NK-92 treated with Interleukin-12 subunit alpha and Interleukin-12 subunit beta, amount 100 ng/mL, for 24 hours (cell line): ENCODE data around the gene TET1.
"Not testable (repeated sequence)": the region's sequence is repeated elsewhere in the genome, so short reads cannot be mapped to it uniquely, and the experiment has no call there.

Experiments used
- DNase-seq: peaks from one replicate; lab custom pipeline; 2025; lab: John Stamatoyannopoulos, UW

The TET1 gene

DNA sequence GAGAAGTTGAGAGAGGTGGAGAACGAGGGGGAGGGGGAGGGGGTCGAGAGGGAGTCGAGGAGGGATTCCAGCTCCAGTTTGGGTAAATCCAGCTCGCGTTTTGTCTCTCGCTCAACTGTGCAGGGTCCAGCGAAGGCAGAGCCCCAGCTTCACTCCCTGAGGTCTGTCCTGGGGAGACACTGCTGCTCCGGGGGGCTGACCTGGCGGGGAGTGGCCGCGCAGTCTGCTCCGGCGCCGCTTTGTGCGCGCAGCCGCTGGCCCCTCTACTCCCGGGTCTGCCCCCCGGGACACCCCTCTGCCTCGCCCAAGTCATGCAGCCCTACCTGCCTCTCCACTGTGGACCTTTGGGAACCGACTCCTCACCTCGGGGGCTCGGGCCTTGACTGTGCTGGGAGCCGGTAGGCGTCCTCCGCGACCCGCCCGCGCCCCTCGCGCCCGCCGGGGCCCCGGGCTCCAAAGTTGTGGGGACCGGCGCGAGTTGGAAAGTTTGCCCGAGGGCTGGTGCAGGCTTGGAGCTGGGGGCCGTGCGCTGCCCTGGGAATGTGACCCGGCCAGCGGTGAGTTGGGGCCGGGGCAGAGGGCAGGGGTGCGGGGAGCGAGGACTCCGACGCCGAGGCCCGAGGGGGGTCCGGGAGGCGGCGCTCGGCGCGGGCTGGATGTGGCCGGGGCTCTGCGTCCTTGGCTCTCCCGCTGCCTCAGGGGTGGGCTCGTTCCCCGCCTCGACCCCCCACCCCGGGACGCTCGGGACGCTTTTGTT is at the start of gene TET1:
TET1 (plus strand) TSS at position 152 of the 757 bp plus-strand sequence. CDS start 12,002 bp downstream, outside the sequence.
- DNase-seq = no peak

DNA sequence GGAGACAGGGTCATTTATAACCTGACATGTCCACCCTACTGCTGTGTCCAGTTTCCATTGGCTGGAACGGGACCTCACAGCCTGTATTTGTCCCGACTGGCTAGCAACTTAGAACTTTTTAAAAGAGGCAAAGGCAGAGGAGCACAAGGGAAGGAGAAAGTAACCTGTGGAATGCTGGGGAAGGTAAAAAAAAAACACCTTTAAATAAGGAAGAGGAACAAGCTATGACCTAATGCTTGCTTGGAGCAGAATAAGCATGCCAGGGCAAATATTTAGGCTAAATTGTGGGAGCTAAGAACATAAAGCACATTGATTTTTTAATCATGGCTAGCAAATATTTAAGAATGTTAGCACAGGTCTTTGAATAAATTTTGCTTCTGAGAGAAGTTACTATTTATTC is 43.9 kb upstream of the TET1 start:
- DNase-seq = not testable (repeated sequence)

DNA sequence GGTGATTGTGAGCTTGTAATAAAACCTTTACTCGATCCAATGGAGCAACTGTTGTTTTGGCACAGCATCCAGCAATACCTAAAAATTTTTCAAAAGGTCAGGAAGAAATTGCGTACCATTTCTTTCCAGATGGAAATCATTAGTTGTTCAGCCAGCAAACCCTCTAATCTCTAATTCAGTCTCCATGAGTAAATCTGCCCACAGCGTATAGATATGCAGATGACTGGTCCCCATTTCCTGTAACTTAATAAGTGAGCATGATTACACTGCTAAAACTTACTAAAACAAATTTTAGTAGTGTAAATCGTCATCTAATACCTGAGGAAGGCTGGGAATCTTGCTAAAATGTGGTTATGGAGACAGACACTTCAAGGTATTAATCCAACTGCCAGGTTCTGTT is 43.4 kb upstream of the TET1 start:
- DNase-seq = no peak

DNA sequence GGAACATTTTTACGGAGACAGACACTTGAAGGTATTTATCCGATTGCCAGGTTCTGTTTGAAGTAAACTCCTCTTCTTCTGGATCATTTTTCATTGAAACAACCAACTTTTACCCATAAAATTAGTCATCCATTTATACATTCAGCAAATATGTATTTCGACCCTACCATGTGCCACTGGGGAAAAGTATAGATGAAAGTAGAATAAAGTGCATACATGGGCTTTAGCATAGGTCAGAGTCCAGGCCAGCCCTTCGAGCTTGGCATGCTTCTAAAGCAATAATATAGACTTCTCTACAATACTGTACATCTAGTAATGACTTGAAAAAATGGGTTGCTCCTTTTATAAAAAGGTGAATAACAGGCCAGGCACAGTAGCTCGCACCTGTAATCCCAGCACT is 42.9 kb upstream of the TET1 start:
- no peak for DNase-seq

DNA sequence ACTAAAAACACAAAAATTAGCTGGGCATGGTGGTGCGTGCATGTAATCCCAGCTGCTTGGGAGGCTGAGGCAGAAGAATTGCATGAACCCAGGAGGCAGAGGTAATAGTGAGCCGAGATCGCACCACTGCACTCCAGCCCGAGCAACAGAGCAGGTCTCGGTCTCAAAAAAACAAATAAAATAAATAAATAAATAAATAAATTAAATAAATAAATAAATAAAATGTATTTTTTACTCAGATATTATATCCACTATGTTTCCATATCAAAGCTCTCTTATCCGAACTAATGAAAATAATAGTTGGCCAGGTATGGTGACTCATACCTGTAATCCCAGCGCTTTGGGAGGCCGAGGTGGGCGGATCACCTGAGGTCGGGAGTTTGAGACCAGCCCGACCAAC is 41.5 kb upstream of the TET1 start:
- not testable (repeated sequence) for DNase-seq

DNA sequence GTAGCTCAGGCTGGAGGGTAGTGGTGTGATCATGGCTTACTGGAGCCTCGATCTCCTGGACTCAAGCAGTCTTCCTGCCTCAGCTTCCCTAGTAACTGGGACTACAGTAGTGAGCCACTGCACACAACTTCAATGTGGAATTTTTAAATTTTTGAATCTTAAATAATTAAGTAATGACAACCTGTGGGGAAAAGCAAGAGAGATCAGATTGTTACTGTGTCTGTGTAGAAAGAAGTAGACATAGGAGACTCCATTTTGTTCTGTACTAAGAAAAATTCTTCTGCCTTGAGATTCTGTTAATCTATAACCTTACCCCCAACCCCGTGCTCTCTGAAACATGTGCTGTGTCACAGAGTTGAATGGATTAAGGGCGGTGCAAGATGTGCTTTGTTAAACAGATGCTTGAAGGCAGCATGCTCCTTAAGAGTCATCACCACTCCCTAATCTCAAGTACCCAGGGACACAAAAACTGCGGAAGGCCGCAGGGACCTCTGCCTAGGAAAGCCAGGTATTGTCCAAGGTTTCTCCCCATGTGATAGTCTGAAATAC is 34.6 kb upstream of the TET1 start:
- not testable (repeated sequence) for DNase-seq

DNA sequence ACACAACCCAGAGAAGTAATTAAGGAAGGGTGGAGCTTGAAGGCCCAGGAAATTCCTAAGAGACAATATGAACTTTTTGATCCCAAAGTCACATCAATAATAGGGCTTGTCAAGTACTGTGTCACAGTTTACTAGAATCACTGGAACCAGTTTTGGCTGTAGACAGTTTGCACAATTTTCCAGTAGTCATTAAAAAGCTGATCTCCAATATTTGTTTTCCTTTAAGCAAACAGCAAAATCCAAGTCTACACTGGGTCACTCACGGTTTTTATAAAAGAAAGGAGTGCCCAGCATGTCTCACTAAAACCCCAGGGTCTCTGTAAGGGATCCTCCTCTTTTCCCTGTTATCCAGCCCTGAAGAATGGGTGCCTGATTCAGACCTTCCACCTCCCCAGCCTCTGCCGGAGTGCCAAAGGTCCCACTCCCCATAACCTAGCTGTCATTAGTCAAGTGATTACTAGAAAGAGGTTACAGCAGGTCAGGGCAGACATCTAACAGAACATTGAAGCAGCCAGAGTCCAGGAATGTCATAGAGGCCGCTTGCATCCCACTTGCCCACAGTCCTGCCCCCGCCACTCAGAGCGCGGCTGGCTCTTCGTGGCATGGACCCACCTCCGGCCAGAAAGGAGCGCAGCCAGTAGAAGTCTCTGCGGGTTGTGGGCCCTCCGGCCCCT is 33.4 kb upstream of the TET1 start:
- no peak for DNase-seq

DNA sequence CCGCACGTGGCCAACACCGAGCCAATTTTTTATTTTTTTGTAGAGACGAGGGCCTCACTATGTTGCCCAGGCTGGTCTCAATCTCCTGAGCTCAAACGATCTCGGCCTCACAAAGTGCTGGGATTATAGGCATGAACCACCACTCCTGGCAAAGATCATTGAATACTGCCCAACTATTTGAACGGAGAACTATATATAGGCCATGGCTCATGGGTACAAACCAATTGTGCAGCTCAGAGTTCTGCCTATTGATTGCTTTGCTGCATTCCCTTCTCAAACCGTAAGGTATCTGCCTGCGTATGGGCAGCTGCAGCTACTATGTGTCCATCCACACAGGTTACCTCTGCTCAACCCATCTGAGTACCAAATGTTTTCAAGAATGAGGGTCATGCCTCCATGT is 23.2 kb upstream of the TET1 start:
- DNase-seq = no peak

DNA sequence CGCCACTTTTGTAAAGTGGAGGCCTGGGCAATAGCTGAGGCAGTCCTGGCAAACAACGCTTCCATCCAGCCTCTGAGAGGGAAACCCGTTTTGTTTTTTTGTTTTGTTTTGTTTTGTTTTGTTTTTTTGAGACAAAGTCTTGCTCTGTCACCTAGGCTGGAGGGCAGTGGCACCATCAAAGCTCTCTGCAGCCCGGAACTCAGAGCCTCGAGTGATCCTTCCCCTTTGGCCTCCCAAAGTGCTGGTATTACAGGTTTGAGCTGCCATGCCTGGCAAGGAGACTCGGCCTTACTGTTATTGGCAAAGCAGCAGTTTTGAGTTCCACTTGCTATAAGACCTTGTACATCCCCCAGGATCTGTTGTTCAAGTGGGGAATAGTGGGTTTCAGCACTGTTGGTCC is 22.3 kb upstream of the TET1 start:
- no peak for DNase-seq

DNA sequence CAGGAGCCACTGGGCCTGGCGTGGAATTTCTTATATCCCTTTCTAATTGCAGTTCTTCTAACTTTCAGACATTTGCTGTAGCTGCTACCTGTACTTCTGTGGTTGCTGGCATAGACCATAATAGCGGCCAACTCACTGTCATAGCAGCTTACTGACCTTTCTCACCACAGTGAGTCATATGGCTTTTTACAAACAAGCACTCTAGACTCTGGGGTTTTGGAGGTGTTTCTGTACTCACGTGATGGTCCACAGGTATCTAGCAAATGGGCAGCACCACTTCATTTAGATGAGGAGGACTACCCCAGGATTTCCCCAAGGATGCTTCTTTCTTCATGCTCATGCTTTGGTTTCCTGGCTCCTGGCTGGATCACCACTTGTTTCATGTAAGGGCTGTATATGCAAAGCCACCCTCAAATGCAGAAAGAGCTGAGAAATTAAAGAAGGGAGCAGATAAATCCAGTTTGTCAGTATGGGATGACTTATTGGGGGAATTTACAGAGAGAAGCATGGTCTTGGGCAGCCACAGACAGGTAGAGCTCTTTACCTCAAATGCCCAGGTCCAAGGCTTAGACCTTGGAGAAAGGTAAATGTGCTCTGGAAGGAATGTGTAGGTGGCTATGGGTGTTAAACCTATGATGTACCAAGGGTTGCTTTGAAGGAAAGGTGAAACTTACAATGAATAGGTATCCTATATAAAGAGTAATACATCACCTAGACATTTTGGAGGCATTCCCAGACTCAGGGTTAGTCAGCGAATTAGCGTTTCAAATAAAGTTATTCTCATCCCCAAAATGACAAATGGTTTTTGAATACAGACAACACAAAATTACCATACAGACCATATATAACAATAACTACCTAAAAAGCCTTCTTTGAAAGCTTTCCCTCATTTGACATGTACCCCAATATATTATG is 16.9 kb upstream of the TET1 start:
- no peak for DNase-seq

DNA sequence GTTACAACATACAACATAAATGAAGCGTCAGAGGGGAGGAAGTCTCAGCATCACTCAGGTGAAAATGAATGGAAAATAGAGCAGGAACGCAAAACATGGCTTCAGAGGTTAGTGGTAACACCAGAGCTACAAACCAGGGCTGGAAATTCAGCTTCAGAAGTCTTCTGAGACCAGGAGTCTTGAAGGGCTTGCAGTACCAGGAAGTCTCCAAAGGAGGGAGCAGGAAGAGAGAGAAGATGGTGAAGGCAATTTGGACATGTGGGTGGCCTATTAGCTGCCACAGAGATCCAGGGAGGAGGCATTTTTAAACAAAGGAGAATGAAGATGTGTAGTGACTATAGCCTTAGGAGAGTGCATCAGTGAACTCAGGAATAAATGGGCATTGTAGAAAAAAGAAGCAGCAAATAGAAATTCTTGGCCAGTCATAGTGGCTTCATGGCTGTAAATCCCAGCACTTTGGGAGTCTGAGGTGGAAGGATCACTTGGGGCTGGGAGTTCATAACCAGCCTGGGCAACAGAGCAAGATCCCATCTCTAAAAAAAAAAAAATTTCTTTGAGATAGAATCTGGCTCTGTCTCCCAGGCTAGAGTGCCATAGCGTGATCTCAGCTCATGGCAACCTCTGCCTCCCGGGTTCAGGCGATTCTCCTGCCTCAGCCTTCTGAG is 9.3 kb upstream of the TET1 start:
- DNase-seq = no peak

DNA sequence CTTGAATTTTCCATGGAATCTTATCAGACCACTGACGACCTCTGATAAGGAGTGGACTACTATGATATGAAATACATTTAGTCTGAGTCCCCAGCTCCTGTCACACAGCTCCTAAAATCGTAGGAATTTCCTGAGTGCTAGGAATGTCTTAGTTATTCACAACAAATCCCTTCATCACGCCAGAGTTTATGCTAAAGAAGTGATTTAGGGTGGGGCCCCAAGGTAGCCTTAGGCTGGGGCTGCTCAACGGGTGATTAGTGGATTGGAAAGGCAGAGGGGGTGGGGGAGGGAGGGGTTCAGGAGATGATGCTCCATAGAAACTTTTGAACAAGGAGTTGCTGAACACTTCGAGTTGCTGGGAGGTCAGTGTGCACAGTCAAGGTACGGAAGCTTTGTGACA is 7.0 kb upstream of the TET1 start:
- no peak for DNase-seq

DNA sequence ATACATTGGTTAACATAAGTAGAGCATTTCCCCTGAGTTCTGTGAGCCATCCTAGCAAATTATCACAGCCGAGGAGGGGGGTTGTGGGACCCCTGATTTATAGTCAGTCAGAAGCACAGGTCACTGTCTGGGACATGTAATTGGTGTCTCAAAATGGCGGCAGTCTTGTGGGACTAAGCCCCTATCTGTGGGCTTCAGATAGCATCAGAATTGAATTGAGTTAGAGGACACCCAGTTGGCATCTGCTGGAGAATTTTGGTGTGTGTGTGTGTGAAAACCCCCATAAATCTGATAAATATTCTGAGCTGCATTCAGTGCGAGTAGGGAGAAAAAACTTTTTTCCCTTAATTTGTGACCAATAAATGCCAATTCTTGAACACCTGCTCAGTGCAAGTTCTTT is 6.5 kb upstream of the TET1 start:
- no peak for DNase-seq

DNA sequence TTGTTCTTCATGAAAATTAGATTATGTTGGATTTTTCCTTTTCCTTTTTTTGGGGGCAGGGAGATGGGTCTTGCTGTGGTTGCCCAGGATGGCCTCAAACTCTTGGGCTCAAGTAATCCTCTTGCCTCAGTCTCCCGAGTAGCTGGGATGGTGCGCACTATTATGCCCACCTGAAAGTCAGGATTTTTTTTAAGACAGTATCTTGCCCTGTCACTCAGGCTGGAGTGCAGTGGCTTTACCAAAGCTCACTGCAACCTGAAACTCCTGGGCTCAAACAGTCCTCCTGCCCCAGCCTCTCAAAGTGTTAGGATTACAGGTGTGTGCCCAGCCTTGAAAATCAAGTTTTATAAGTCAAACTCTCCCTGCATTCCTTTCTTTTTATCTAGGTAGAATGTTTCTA is 1.7 kb upstream of the TET1 start:
- DNase-seq = no peak

DNA sequence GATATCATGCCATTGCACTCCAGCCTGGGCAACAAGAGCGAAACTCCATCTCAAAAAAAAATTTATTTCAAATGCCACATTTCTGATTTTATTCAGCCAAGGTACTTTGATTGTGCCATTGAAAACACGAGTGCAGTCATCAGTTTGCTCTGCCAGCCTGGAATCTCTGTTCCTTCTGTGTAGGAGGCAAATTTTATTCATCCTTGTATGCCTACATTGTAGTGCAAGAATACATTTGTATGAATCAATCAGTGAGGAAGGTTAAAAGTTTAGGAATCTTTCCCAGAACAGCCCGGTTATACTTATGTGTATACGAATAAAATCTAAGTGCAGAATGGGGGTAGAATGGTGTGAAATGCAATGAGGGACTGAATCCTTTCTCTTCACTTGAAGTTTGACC is 886 bp upstream of the TET1 start:
- DNase-seq = no peak

DNA sequence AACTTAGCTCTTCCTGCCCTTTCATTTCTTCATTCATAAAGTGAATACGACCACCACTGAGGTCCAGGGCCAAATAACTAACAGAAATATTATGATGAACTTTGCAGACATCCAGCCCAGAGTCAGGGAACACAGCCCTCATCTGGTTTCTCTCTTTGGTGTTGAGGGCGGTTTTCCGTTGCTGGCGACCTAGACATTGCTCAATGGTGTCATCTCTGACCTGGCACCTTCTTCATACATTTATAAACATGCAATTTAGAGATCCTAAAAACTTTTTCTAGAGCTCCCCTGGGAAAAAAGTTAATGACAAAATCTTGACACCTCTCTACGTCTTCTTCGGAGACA is 324 bp upstream of the TET1 start:
- DNase-seq = no peak

DNA sequence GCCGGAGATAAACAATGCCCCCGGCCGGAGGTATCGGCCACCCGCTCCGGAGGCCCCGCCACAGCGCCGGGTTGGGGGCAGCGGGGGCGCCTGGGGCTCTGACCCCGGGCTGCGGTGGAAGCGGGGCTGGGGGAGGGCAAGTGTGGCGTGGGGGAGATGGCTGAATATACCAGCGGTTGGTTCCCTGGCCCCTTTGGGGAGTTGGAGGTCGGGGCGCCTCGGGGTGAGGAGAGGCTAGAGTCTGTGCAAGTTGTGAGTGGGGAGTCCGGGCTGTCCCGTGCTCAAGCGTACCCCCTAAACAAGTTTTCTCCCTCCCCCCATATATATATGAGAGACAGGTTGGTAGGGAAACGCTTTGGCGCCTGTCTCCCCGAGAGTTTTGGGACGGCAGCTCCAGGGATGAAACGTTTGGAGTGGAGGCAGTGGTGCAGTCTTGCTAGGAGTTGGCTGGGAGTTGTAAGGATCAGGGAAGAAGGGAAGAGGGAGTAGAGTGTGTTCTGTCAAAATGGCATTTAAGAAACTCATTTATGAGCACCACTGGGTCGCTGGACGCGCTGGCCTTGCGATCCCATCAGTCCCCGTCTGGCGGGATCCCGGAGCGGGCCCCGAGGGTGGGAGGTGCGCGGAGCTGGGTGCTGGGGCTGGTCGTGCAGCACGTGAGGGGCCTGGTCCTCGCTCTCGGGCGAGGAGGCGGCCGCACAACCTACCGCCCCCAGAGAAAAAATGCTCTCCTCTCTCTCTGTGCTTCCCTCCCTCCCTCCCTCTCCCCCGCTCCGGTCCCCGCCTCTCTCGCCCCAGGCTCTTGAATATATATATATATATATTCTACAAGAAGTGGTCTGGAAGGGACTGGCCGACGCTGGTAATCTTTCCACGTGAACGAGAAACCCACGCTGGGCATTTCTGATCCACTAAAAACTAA is 1.1 kb downstream of the TET1 start:
- no peak for DNase-seq

DNA sequence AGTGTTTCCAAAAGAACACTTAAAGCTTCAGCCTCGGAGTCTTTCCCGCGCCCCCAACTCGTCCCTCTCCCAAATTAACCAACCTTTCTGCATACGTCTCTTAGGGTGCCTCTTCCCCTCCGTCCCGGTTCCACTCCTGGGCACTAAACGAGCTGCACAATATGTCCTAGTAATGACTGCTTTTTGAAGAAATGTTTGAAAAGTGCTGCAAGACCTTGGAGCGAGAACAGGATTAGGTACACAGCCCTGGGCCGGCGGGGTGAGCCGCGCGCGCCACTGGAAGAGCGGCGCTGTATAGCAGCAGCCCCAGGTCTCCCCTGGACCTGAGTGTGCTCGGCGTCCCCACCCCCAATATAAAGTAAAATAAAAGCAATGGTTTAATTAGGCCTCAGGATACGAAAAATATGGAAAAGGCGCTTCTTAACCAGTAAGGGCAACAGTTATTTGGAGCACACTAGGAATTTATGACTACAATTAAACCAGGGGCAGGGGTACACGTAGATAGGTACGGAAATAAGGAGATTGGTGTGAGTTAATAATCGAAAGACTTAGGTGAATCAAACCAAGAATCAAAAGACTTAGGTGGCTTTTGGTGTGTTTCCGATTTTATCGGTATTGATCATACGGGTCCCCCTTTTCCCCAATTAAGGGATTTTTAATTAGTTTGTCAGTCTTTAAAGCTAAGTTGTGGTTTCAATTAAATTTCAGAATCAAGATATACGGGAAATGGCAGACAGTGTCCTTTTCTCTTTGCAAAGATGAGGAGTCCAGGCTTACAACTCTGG is 1.9 kb downstream of the TET1 start:
- DNase-seq = no peak

DNA sequence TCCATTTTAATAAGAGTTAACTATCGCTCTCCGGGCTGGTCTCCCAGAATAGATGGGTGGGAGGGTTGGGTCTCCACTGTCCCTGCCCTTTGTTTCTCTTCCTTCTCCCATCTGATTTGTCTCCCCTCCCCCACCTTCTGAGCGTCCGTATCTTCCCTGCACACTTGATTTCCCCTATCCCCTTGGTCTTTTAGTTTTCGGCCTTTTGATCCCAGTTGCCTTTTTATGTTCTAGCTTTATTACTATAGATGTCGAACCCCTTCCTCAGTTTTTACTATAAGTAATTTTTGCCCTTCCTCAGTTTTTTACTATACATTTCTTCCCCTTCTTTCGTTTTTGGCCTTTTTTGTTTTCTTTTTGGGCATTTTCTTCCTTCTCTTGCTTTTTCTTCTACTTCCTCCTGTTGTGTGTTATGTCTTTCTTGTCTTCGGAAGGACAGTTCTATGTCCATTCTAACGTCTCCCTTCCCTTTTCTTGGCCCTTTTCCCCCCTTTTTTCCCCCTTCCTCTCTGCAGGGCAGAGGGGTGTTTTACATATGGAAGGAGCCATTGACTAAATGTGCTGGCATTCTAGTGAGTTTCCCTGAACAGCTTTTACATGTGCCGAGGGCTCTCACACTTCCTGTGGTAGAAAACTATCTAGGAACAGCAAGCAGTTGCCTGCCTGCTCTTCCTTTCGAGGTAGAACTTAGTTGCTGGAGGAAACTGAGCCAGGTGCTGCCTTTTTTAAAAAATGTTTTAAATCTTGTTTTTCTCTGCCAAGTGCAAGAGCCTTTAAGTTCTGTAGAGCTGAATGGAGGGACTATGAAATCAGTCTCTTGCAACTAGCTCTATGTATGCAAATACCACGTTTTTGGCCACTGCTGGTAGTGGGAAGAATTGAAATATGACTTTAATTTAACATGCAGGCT is 2.8 kb downstream of the TET1 start:
- no peak for DNase-seq
